Body of pancreas (tissue), 4 donors: Measurements from ENCODE around the gene MYO1G. TPM values are rescaled to one million over a fixed set of nuclear protein-coding genes. Genes with fewer than 3 reads are reported as not detected.

Experiments used
- ATAC-seq: fragments of 150-250 bp; one replicate; pipeline ENCODE4 v1.9.1; 2016
- DNase-seq, 4 donors: peaks; one replicate each; pipeline ENCODE4 v3.0.0-alpha.2; 2019
- H3K27ac ChIP-seq, 4 donors: fragments of 200-600 bp; sonication (generic); 1 replicate in 3 of 4; 2 replicates in 1 of 4; pipeline versions ENCODE4 v1.5.1 to v1.6.1; 2016 to 2019; ENCODE audit warnings: mild to moderate bottlenecking in 1 of 4, mixed read lengths in 1 of 4, moderate library complexity in 1 of 4
- H3K27me3 ChIP-seq, 2 donors: fragments of 200-600 bp; sonication (generic); one replicate each; pipeline ENCODE4 v1.6.0; 2016; ENCODE audit warnings: mild to moderate bottlenecking in 1 of 2
- H3K36me3 ChIP-seq, 2 donors: fragments of 200-600 bp; sonication (generic); replicated peaks in 1 of 2; 2 replicates each; pipeline ENCODE4 v1.5.1; 2016; ENCODE audit warnings: low read depth in 2 of 2; ENCODE audit not compliant: insufficient read depth in 1 of 2
- H3K4me1 ChIP-seq: fragments of 200-600 bp; sonication (generic); one replicate; pipeline ENCODE4 v1.6.0; 2016
- H3K4me3 ChIP-seq, 2 donors: fragments of 200-600 bp; sonication (generic); 1 replicate in 1 of 2; 2 replicates in 1 of 2; pipeline ENCODE4 v1.5.1; 2016 to 2019
- H3K9me3 ChIP-seq, 3 donors: fragments of 200-600 bp; sonication (generic); 1 replicate in 2 of 3; 2 replicates in 1 of 3; pipeline ENCODE4 v1.5.1; 2016
- CTCF ChIP-seq, 7 experiments: fragments of 450-650 bp in 4 of 7; fragments of 200-600 bp in 3 of 7; sonication (generic) in 3 of 7; IDR thresholded peaks; one replicate each; pipeline ENCODE4 v1.5.1; 2016 to 2019; ENCODE audit warnings: antibody characterized with exemption in 7 of 7
- POLR2A ChIP-seq, 3 donors: fragments of 450-650 bp; IDR thresholded peaks; one replicate each; pipeline ENCODE4 v1.6.1; 2016; ENCODE audit warnings: antibody characterized with exemption in 3 of 3, mild to moderate bottlenecking in 2 of 3
- WGBS, 2 donors: methylation state at CpG; one replicate each; pipeline ENCODE4 v1.1.5; 2017; 5-methylcytosine and 5-hydroxymethylcytosine counted together
- intact Hi-C: fragments of 100-400 bp; cut with DNase I; formaldehyde crosslinking; loops from one replicate; pipeline ENCODE4 v1.15.1; 2023
- total RNA-seq, 2 donors: library from RNA; depleted of rRNA; stranded (reverse); fragments of >200 nt; gene quantifications; one replicate each; pipeline ENCODE4 v1.1.0, GENCODE V29; 2016

The MYO1G gene
- total RNA-seq, 2 donors from 2014 or later: 2.3 to 3.3 TPM

GRCh38 chr7:45017253-45017652, 38.4 kb upstream of the MYO1G start:
- ATAC-seq (no peak), DNase-seq (no peak)
- no peaks in the 10 kb centered on the region for H3K36me3 ChIP-seq
- no peaks in the 10 kb centered on the region for H3K9me3 ChIP-seq
- TF ChIP-seq CTCF (IDR thresholded peaks at IDR 0.05) (no peak), POLR2A (IDR thresholded peaks at IDR 0.05) (no peak)
- WGBS, 2 donors: 61 to 76% methylated on average over 3 of the region's 3 CpGs
- no peaks in the 10 kb centered on the region for H3K4me1 ChIP-seq
- no peak overlapping the region for H3K4me3 ChIP-seq
- no peak overlapping the region for H3K27ac ChIP-seq
- intact Hi-C loops: no loop called here
- no peaks in the 10 kb centered on the region for H3K27me3 ChIP-seq

DNA sequence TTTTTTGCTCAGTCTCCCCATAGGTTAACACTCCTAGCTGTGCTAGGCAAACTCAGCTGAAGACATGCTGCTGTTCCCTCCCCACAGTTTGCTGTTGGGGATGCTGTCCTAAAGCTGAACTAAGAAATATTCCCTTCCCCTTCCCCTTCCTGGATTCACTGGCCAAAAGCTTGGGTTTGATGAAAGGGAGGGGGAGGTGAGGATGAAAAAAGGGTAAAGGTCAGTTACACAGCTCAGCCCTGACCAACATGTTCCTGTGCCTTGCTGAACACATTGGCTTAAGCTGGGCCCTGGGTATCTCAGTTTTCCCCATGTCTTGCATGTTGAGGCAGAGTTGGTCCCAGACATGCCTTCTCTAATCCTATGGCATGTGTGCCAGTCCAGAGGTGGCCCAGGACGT, 36.5 kb upstream of the MYO1G start:
- H3K4me3 ChIP-seq: no peak overlapping the region
- no peaks in the 10 kb centered on the region for H3K9me3 ChIP-seq
- intact Hi-C loops: no loop called here
- H3K27me3 ChIP-seq: no peaks in the 10 kb centered on the region
- no peaks in the 10 kb centered on the region for H3K36me3 ChIP-seq
- TF ChIP-seq POLR2A (IDR thresholded peaks at IDR 0.05): no peak
- no peak for TF ChIP-seq CTCF (IDR thresholded peaks at IDR 0.05)
- no peak overlapping the region for H3K27ac ChIP-seq
- WGBS, 2 donors: 64 to 71% methylated on average over 1 of the region's 1 CpG
- no peaks in the 10 kb centered on the region for H3K4me1 ChIP-seq
- ATAC-seq: no peak
- DNase-seq: no peak

GRCh38 chr7:45013465-45013967, 34.7 kb upstream of the MYO1G start:
- H3K9me3 ChIP-seq: no peaks in the 10 kb centered on the region
- 78 to 81% methylated on average over 2 of the region's 2 CpGs for WGBS, 2 donors
- ATAC-seq: no peak
- no peak for DNase-seq
- H3K27me3 ChIP-seq: no peaks in the 10 kb centered on the region
- H3K4me3 ChIP-seq: no peak overlapping the region
- no peak overlapping the region for H3K27ac ChIP-seq
- H3K4me1 ChIP-seq: no peaks in the 10 kb centered on the region
- TF ChIP-seq CTCF (IDR thresholded peaks at IDR 0.05): no peak
- TF ChIP-seq POLR2A (IDR thresholded peaks at IDR 0.05): no peak
- intact Hi-C loops: no loop called here
- H3K36me3 ChIP-seq: no peaks in the 10 kb centered on the region

GRCh38 chr7:45007571-45008328, 28.9 kb upstream of the MYO1G start:
- 93 to 96% methylated on average over 6 to 7 of the region's 7 CpGs for WGBS, 2 donors
- no peak overlapping the region for H3K27ac ChIP-seq
- no peak for DNase-seq
- H3K27me3 ChIP-seq: no peaks in the 10 kb centered on the region
- no peak overlapping the region for H3K4me3 ChIP-seq
- no peaks in the 10 kb centered on the region for H3K9me3 ChIP-seq
- H3K4me1 ChIP-seq: no peaks in the 10 kb centered on the region
- TF ChIP-seq CTCF (IDR thresholded peaks at IDR 0.05): no peak
- no peak for TF ChIP-seq POLR2A (IDR thresholded peaks at IDR 0.05)
- ATAC-seq: no peak
- no peaks in the 10 kb centered on the region for H3K36me3 ChIP-seq
- intact Hi-C loops: loop anchor here (10.0 kb wide), 1 partner anchor 97 kb away; no protein-coding TSS in a partner anchor

DNA sequence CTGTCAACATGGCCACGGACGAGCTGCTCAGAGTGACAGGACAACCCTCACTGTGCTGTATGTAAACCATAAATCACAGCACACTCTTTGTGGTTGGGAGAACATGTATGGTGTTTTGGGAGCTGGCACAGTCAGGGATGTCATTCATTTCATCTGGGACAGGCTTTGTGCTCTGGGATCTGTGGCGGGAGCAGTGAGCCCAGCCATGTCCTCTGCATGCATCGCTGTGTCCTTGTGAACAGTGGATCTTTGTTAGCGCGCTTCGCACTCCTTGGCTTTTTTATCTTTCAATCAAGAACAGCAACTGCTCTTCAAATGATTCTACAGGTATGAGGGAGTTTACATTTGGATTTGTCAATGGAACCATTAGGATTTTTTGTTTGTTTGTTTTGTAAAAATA, 28.3 kb upstream of the MYO1G start:
- Histone ChIP-seq H3K27me3 (no peaks in the 10 kb centered on the region), H3K36me3 (no peaks in the 10 kb centered on the region), H3K9me3 (no peaks in the 10 kb centered on the region), H3K4me3 (no peak overlapping the region), H3K27ac (no peak overlapping the region), H3K4me1 (peaks cover 2% of the 10 kb centered on the region)
- ATAC-seq: no peak
- DNase-seq: no peak
- 78 to 81% methylated on average over 7 of the region's 7 CpGs for WGBS, 2 donors
- no peak for TF ChIP-seq POLR2A (IDR thresholded peaks at IDR 0.05)
- TF ChIP-seq CTCF (IDR thresholded peaks at IDR 0.05): no peak
- intact Hi-C loops: loop anchor here (10.0 kb wide), 1 partner anchor 98 kb away; no protein-coding TSS in a partner anchor
